WTC11 (cell line): ENCODE measurements around the gene ZNF860.

Source experiments
- CTCF ChIP-seq: fragments of 200-600 bp; IDR thresholded peaks from 2 replicates; pipeline ENCODE4 v1.8.0; 2022; ENCODE audit warnings: antibody characterized with exemption
- NFE2L1 ChIP-seq: sonication (generic); formaldehyde crosslinking; IDR thresholded peaks from 2 replicates; pipeline ENCODE4 v1.8.1; 2023; ENCODE audit warnings: missing genetic modification reagents
- PREB ChIP-seq: sonication (generic); formaldehyde crosslinking; IDR thresholded peaks from 2 replicates; pipeline ENCODE4 v1.8.1; 2022; ENCODE audit warnings: mild to moderate bottlenecking, missing genetic modification reagents, moderate library complexity, borderline replicate concordance
- ZBTB43 ChIP-seq: sonication (generic); formaldehyde crosslinking; IDR thresholded peaks from 2 replicates; pipeline ENCODE4 v1.8.1; 2023; ENCODE audit warnings: mild to moderate bottlenecking, missing genetic modification reagents
- ZNF121 ChIP-seq: sonication (generic); formaldehyde crosslinking; IDR thresholded peaks from 2 replicates; pipeline ENCODE4 v1.8.0; 2023; ENCODE audit warnings: missing genetic modification reagents
- ZNF232 ChIP-seq: sonication (generic); formaldehyde crosslinking; IDR thresholded peaks from 2 replicates; pipeline ENCODE4 v1.8.0; 2022; ENCODE audit warnings: mild to moderate bottlenecking, missing genetic modification reagents
- ZNF317 ChIP-seq: sonication (generic); formaldehyde crosslinking; IDR thresholded peaks from 2 replicates; pipeline ENCODE4 v1.8.1; 2023; ENCODE audit warnings: low read depth, mild to moderate bottlenecking, moderate library complexity, missing genetic modification reagents, borderline replicate concordance
- TF ChIP-seq, protein P1 (sequence below): sonication (generic); formaldehyde crosslinking; IDR thresholded peaks from 2 replicates; pipeline ENCODE4 v1.8.1; 2023; ENCODE audit warnings: mild to moderate bottlenecking, missing genetic modification reagents, moderate library complexity
- TF ChIP-seq, protein P2 (sequence below): sonication (generic); formaldehyde crosslinking; IDR thresholded peaks from 2 replicates; pipeline ENCODE4 v1.8.0; 2022; ENCODE audit warnings: mild to moderate bottlenecking, missing genetic modification reagents
- TF ChIP-seq, protein P3 (sequence below): sonication (generic); formaldehyde crosslinking; IDR thresholded peaks from 2 replicates; pipeline ENCODE4 v1.8.0; 2022; ENCODE audit warnings: mild to moderate bottlenecking, missing genetic modification reagents
- TF ChIP-seq, protein P4 (sequence below): sonication (generic); formaldehyde crosslinking; IDR thresholded peaks from 2 replicates; pipeline ENCODE4 v1.8.1; 2022; ENCODE audit warnings: low read depth, missing genetic modification reagents, borderline replicate concordance

DNA sequence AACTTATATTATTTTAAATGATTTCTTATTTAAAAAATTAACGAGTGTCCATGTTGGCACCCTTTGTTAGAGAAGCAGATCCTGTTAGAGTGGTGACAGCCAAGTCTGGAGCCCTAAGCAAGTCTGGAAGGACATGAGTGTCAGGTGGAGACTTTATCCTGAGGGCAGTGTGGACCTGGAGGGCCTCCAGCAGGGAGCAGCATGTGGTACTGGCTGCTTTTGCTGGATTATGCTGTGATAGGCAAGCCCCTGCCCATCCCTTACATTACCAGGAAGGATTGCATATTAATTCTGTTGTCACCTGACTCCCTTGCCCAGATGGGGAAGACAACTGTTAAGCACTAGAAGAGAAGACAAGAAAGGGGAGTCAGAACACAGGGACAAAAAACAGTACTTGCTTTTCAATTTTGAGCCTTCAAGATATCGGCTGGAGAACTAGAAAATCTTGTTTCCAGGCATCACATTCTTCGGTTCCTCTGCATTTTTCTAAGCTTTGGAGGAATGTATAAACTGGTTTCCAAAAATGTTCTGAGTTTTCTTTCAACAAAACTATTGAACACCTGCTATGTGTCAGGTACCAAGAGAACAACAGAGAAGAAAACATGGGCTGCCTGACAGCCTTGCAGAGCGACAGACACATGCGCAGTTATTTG lies 22.7 kb downstream of the ZNF860 start:
- no peak for TF ChIP-seq ZNF232 (CRISPR knock-in tag)
- no peak for TF ChIP-seq CTCF
- TF ChIP-seq, protein P1, sequence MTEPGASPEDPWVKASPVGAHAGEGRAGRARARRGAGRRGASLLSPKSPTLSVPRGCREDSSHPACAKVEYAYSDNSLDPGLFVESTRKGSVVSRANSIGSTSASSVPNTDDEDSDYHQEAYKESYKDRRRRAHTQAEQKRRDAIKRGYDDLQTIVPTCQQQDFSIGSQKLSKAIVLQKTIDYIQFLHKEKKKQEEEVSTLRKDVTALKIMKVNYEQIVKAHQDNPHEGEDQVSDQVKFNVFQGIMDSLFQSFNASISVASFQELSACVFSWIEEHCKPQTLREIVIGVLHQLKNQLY (CRISPR knock-in tag) = no peak
- TF ChIP-seq, protein P2, sequence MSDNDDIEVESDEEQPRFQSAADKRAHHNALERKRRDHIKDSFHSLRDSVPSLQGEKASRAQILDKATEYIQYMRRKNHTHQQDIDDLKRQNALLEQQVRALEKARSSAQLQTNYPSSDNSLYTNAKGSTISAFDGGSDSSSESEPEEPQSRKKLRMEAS (CRISPR knock-in tag) = no peak
- TF ChIP-seq, protein P3, sequence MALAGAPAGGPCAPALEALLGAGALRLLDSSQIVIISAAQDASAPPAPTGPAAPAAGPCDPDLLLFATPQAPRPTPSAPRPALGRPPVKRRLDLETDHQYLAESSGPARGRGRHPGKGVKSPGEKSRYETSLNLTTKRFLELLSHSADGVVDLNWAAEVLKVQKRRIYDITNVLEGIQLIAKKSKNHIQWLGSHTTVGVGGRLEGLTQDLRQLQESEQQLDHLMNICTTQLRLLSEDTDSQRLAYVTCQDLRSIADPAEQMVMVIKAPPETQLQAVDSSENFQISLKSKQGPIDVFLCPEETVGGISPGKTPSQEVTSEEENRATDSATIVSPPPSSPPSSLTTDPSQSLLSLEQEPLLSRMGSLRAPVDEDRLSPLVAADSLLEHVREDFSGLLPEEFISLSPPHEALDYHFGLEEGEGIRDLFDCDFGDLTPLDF = no peak
- no peak for TF ChIP-seq ZNF317
- no peak for TF ChIP-seq ZNF121 (CRISPR knock-in tag)
- no peak for TF ChIP-seq ZBTB43
- TF ChIP-seq, protein P4, sequence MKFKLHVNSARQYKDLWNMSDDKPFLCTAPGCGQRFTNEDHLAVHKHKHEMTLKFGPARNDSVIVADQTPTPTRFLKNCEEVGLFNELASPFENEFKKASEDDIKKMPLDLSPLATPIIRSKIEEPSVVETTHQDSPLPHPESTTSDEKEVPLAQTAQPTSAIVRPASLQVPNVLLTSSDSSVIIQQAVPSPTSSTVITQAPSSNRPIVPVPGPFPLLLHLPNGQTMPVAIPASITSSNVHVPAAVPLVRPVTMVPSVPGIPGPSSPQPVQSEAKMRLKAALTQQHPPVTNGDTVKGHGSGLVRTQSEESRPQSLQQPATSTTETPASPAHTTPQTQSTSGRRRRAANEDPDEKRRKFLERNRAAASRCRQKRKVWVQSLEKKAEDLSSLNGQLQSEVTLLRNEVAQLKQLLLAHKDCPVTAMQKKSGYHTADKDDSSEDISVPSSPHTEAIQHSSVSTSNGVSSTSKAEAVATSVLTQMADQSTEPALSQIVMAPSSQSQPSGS (CRISPR knock-in tag) = no peak
- no peak for TF ChIP-seq NFE2L1 (CRISPR knock-in tag)
- no peak for TF ChIP-seq PREB (CRISPR knock-in tag)
